PC-3 (cell line): ENCODE measurements around the gene ADGRV1. TPM values are rescaled to one million over a fixed set of nuclear protein-coding genes. Genes with fewer than 3 reads are reported as not detected.
"Not testable (repeated sequence)": the region's sequence is repeated elsewhere in the genome, so short reads cannot be mapped to it uniquely, and the experiment has no call there.

Experiments used
- ATAC-seq: fragments of 200-7000 bp; cut with Tn5 transposase; 2 replicates; pipeline ENCODE4 v1.9.1; 2020; ENCODE audit warnings: mild to moderate bottlenecking, moderate library complexity
- BruUV-seq: library from RNA; stranded (reverse); fragments of 400-500 nt; replicated peaks from 2 replicates; lab custom pipeline; 2021; lab: Mats Ljungman, UMichigan
- CTCF ChIA-PET: fragments of 300-600 bp; sonication (Branson Sonifier 250); formaldehyde crosslinking; loops from one replicate; lab custom pipeline; 2022; ENCODE audit warnings: antibody characterized with exemption; lab: Charles Lee
- POLR2A ChIA-PET: fragments of 300-600 bp; sonication (Branson Sonifier 250); formaldehyde crosslinking; loops from one replicate; lab custom pipeline; 2022; ENCODE audit warnings: antibody characterized with exemption; ENCODE audit not compliant: unreplicated experiment; lab: Charles Lee
- DNase-seq: peaks from one replicate; pipeline ENCODE4 v3.0.0-alpha.2; 2015
- H2AFZ ChIP-seq: fragments of 300-600 bp; sonication (generic); 2 replicates; pipeline ENCODE4 v1.6.0; 2016; ENCODE audit warnings: antibody characterized with exemption, low read length
- H3F3A ChIP-seq: fragments of 300-600 bp; sonication (generic); one replicate; pipeline ENCODE4 v1.6.0; 2017; ENCODE audit warnings: antibody characterized with exemption, low read length, control low read depth, mild to moderate bottlenecking; ENCODE audit not compliant: unreplicated experiment
- H3K27ac ChIP-seq: fragments of 300-600 bp; sonication (generic); 2 replicates; pipeline ENCODE4 v1.5.1; 2016; ENCODE audit warnings: mild to moderate bottlenecking, low read length
- H3K27me3 ChIP-seq: fragments of 300-600 bp; sonication (generic); 2 replicates; pipeline ENCODE4 v1.6.1; 2016; ENCODE audit warnings: low read length, mixed read lengths
- H3K36me3 ChIP-seq: fragments of 300-600 bp; sonication (generic); 2 replicates; pipeline ENCODE4 v1.6.1; 2016; ENCODE audit warnings: low read depth, mixed run types, low read length, mixed read lengths
- H3K4me1 ChIP-seq: fragments of 300-600 bp; sonication (generic); 2 replicates; pipeline ENCODE4 v1.5.1; 2016; ENCODE audit warnings: low read length; ENCODE audit not compliant: insufficient read depth
- H3K4me2 ChIP-seq: fragments of 300-600 bp; sonication (generic); 2 replicates; pipeline ENCODE4 v1.6.0; 2016; ENCODE audit warnings: low read length
- H3K4me3 ChIP-seq: fragments of 300-600 bp; sonication (generic); 2 replicates; pipeline ENCODE4 v1.5.1; 2016; ENCODE audit warnings: mild to moderate bottlenecking, low read length, mixed read lengths
- H3K79me2 ChIP-seq: fragments of 300-600 bp; sonication (generic); 2 replicates; pipeline ENCODE4 v1.6.1; 2017; ENCODE audit warnings: low read length, mixed read lengths
- H3K9ac ChIP-seq: fragments of 300-600 bp; sonication (generic); 2 replicates; pipeline ENCODE4 v1.6.0; 2016; ENCODE audit warnings: mild to moderate bottlenecking, low read length
- H3K9me2 ChIP-seq: fragments of 300-600 bp; sonication (generic); replicated peaks from 2 replicates; pipeline ENCODE4 v1.6.1; 2016; ENCODE audit warnings: mixed run types, low read length, mixed read lengths
- H3K9me3 ChIP-seq: fragments of 300-600 bp; sonication (generic); 2 replicates; pipeline ENCODE4 v1.6.1; 2016; ENCODE audit warnings: low read length, mixed read lengths
- H4K20me1 ChIP-seq: fragments of 300-600 bp; sonication (generic); 2 replicates; pipeline ENCODE4 v1.6.1; 2016; ENCODE audit warnings: low read length, mixed read lengths
- CTCF ChIP-seq: fragments of 300-600 bp; sonication (generic); conservative IDR thresholded peaks from 2 replicates; pipeline ENCODE4 v1.5.1; 2017; ENCODE audit warnings: antibody characterized with exemption, low read depth, mild to moderate bottlenecking, low read length
- EZH2 ChIP-seq: fragments of 300-600 bp; sonication (generic); IDR thresholded peaks from one replicate; pipeline ENCODE4 v1.6.1; 2017; ENCODE audit warnings: antibody characterized with exemption, mild to moderate bottlenecking, low read length; ENCODE audit not compliant: unreplicated experiment
- EZH2phosphoT487 ChIP-seq: fragments of 300-600 bp; sonication (generic); IDR thresholded peaks from 2 replicates; pipeline ENCODE4 v1.6.1; 2018; ENCODE audit warnings: mild to moderate bottlenecking, antibody characterized with exemption, low read length, borderline replicate concordance
- intact Hi-C: fragments of 100-400 bp; cut with micrococcal nuclease; formaldehyde crosslinking; loops from 2 replicates; pipeline ENCODE4 v1.9.0; 2023
- total RNA-seq: library from RNA; depleted of rRNA; stranded (reverse); fragments of >200 nt; gene quantifications from 2 replicates; pipeline ENCODE4 v1.2.3, GENCODE V29; 2014

ADGRV1 gene
- total RNA-seq, 1 experiment from 2014 or later: 22.7 TPM

- no peak overlapping the region for H3K27ac ChIP-seq
- POLR2A ChIA-PET: no interaction called here
- BruUV-seq: no TSS peak
Observed at GRCh38 chr5:91061946-91062562, 503.5 kb downstream of the ADGRV1 start.

GRCh38 chr5:91063098-91063690 lies 504.6 kb downstream of the ADGRV1 start:
- H3K79me2 ChIP-seq, BruUV-seq, H4K20me1 ChIP-seq, H3K9me3 ChIP-seq, H3K27me3 ChIP-seq, CTCF ChIA-PET, H3F3A ChIP-seq, DNase-seq, H3K27ac ChIP-seq, H3K36me3 ChIP-seq, H3K9ac ChIP-seq, ATAC-seq, intact Hi-C loops, POLR2A ChIA-PET, H2AFZ ChIP-seq, H3K9me2 ChIP-seq, H3K4me2 ChIP-seq, H3K4me3 ChIP-seq: not testable (repeated sequence)
- peaks cover 25% of the 10 kb centered on the region for H3K4me1 ChIP-seq

More at GRCh38 chr5:91061946-91062562, 503.5 kb downstream of the ADGRV1 start:
- CTCF ChIA-PET: no interaction called here
- Histone ChIP-seq H3K9ac (no peak overlapping the region), H3K4me1 (peaks cover 33% of the 10 kb centered on the region), H3K36me3 (no peaks in the 10 kb centered on the region), H2AFZ (no peak overlapping the region), H3K27me3 (no peaks in the 10 kb centered on the region), H3K4me3 (no peak overlapping the region), H3K79me2 (no peaks in the 10 kb centered on the region), H3K4me2 (no peak overlapping the region), H3K9me3 (no peaks in the 10 kb centered on the region), H3K9me2 (no peaks in the 10 kb centered on the region), H4K20me1 (no peaks in the 10 kb centered on the region), H3F3A (no peaks in the 10 kb centered on the region)
- DNase-seq: no peak
- TF ChIP-seq CTCF (no peak), EZH2 (no peak), EZH2phosphoT487 (no peak)
- intact Hi-C loops: no loop called here
- no peak for ATAC-seq

GRCh38 chr5:91065496-91065895 lies 506.9 kb downstream of the ADGRV1 start:
- TF ChIP-seq EZH2phosphoT487 (no peak), CTCF (no peak), EZH2 (no peak)
- Histone ChIP-seq H3K79me2 (no peaks in the 10 kb centered on the region), H3K9ac (no peak overlapping the region), H4K20me1 (no peaks in the 10 kb centered on the region), H2AFZ (no peak overlapping the region), H3K4me3 (no peak overlapping the region), H3K4me1 (peaks cover 4% of the 10 kb centered on the region), H3K36me3 (no peaks in the 10 kb centered on the region), H3K9me3 (no peaks in the 10 kb centered on the region), H3K4me2 (no peak overlapping the region), H3K27me3 (no peaks in the 10 kb centered on the region), H3K27ac (no peak overlapping the region), H3F3A (no peaks in the 10 kb centered on the region), H3K9me2 (no peaks in the 10 kb centered on the region)
- ChIA-PET CTCF (no interaction called here), POLR2A (no interaction called here)
- ATAC-seq: no peak
- DNase-seq: no peak
- intact Hi-C loops: no loop called here
- no TSS peak for BruUV-seq
